GM12878 (cell line): ENCODE results near the gene DLEC1. TPM values are rescaled to one million over a fixed set of nuclear protein-coding genes. Genes with fewer than 3 reads are reported as not detected.
A peak's percentile ranks its signal among the peaks of the same experiment; 100 is the strongest.

ENCODE experiments used
- ATAC-seq: fragments of 200-7000 bp; cut with Tn5 transposase; 3 replicates; pipeline ENCODE4 v1.9.1; 2020; ENCODE audit warnings: mild to moderate bottlenecking, moderate library complexity
- BruUV-seq: library from RNA; stranded (reverse); fragments of 400-500 nt; replicated peaks from 2 replicates; lab custom pipeline; 2021; lab: Mats Ljungman, UMichigan
- CTCF ChIA-PET: fragments of 300-600 bp; sonication (Branson Sonifier 250); formaldehyde crosslinking; extraction: SDS; loops from one replicate; lab custom pipeline; 2021; ENCODE audit warnings: inconsistent platforms; lab: Yijun Ruan, JAX
- POLR2A ChIA-PET: fragments of 350-600 bp; formaldehyde crosslinking; extraction: SDS; loops from one replicate; lab custom pipeline; 2021; ENCODE audit warnings: inconsistent platforms; lab: Charles Lee
- RAD21 ChIA-PET: fragments of 300-600 bp; sonication (Branson Sonifier 250); formaldehyde crosslinking; loops from one replicate; lab custom pipeline; 2023; ENCODE audit warnings: antibody characterized with exemption; ENCODE audit not compliant: unreplicated experiment; lab: Charles Lee
- SMC1A ChIA-PET: fragments of 300-600 bp; sonication (Branson Sonifier 250); formaldehyde crosslinking; loops from one replicate; lab custom pipeline; 2023; ENCODE audit not compliant: unreplicated experiment, uncharacterized antibody; lab: Charles Lee
- DNase-seq: peaks from one replicate; pipeline ENCODE4 v3.0.0-alpha.2; 2011; ENCODE audit warnings: low read depth, low spot score
- FAIRE-seq: peaks from 3 replicates; lab custom pipeline; 2011; peaks lifted over from hg19 to GRCh38; lab: Jason Lieb, UNC
- H2AFZ ChIP-seq: 2 replicates; pipeline ENCODE4 v1.6.0; 2011; ENCODE audit warnings: low read depth, low read length, control low read depth; ENCODE audit not compliant: control insufficient read depth
- H3K27ac ChIP-seq: 2 replicates; pipeline ENCODE4 v1.5.1; 2011; ENCODE audit warnings: control low read depth; ENCODE audit not compliant: control insufficient read depth, insufficient read depth
- H3K27me3 ChIP-seq, 2 experiments: replicated peaks in 1 of 2; 2 replicates each; pipeline versions ENCODE4 v1.6.0 to v1.6.1; 2011; ENCODE audit warnings: low read length in 1 of 2; ENCODE audit not compliant: control insufficient read depth in 2 of 2, insufficient read depth in 2 of 2
- H3K36me3 ChIP-seq, 2 experiments: 2 replicates each; pipeline ENCODE4 v1.5.1; 2011; ENCODE audit warnings: low read length in 1 of 2; ENCODE audit not compliant: control insufficient read depth in 2 of 2, insufficient read depth in 2 of 2
- H3K4me1 ChIP-seq: 2 replicates; pipeline ENCODE4 v1.6.1; 2011; ENCODE audit warnings: mild to moderate bottlenecking, low read length, moderate library complexity, mixed read lengths; ENCODE audit not compliant: control insufficient read depth, insufficient read depth
- H3K4me2 ChIP-seq: 2 replicates; pipeline ENCODE4 v1.6.0; 2011; ENCODE audit warnings: control low read depth; ENCODE audit not compliant: control insufficient read depth, insufficient read depth
- H3K4me3 ChIP-seq: fragments of 200-600 bp; sonication (generic); 2 replicates; pipeline ENCODE4 v1.5.1; 2016
- H3K79me2 ChIP-seq: 2 replicates; pipeline ENCODE4 v1.6.0; 2011; ENCODE audit warnings: low read length; ENCODE audit not compliant: control insufficient read depth, insufficient read depth
- H3K9ac ChIP-seq: 2 replicates; pipeline ENCODE4 v1.8.0; 2011; ENCODE audit warnings: low read length, control low read depth, mixed read lengths; ENCODE audit not compliant: control insufficient read depth, insufficient read depth
- H3K9me3 ChIP-seq: replicated peaks from 3 replicates; pipeline ENCODE4 v1.5.1; 2011; ENCODE audit warnings: mild to moderate bottlenecking, low read length; ENCODE audit not compliant: control insufficient read depth, insufficient read depth
- H4K20me1 ChIP-seq: 2 replicates; pipeline ENCODE4 v1.6.0; 2011; ENCODE audit not compliant: control insufficient read depth, insufficient read depth
- ASH2L ChIP-seq: fragments of 300-600, 200-600 bp; sonication (generic); IDR thresholded peaks from 2 replicates; pipeline ENCODE4 v1.6.1; 2017; ENCODE audit warnings: low read depth, mild to moderate bottlenecking, borderline replicate concordance
- MYB ChIP-seq: fragments of 150-350 bp; IDR thresholded peaks from 2 replicates; pipeline ENCODE4 v1.6.1; 2014; ENCODE audit warnings: mild to moderate bottlenecking, low read depth, low read length, borderline replicate concordance
- RB1 ChIP-seq: fragments of 450-650 bp; formaldehyde crosslinking; IDR thresholded peaks from 2 replicates; pipeline ENCODE4 v1.6.1; 2017; ENCODE audit warnings: mild to moderate bottlenecking, borderline replicate concordance
- SUZ12 ChIP-seq: fragments of 200-600 bp; sonication (generic); IDR thresholded peaks from one replicate; pipeline ENCODE4 v1.6.1; 2018; ENCODE audit warnings: antibody characterized with exemption, mild to moderate bottlenecking; ENCODE audit not compliant: unreplicated experiment
- WGBS: methylation state at CpG from one replicate; pipeline ENCODE4 v1.1.6; 2016; ENCODE audit warnings: low lambda C conversion rate; ENCODE audit not compliant: insufficient replicate concordance, insufficient coverage; ENCODE audit errors: missing lambda C conversion rate; 5-methylcytosine and 5-hydroxymethylcytosine counted together
- in situ Hi-C: fragments of 300-500 bp; cut with MboI; formaldehyde crosslinking; loops from 9 replicates; pipeline ENCODE4 v1.14.3; 2018; ENCODE audit warnings: mixed read lengths
- intact Hi-C: fragments of 100-400 bp; cut with micrococcal nuclease; formaldehyde crosslinking; loops from one replicate; pipeline ENCODE4 v1.14.2; 2022; ENCODE audit not compliant: unreplicated experiment
- polyA plus RNA-seq, 11 experiments: library from polyadenylated mRNA; depleted of rRNA in 4 of 11; unstranded in 6 of 11; stranded (reverse) in 5 of 11; fragments of >200 nt; fragmentation: Nextera tagmentation in 4 of 11; fragmentation: Illumina TruSeq in 1 of 11; extraction: Ambion mirVana in 4 of 11; extraction: Trizol in 1 of 11; gene quantifications; 1 replicate in 1 of 11; 2 replicates in 10 of 11; pipeline versions ENCODE4 v1.2.1 to v1.2.3, GENCODE V29; 2011 to 2016; ENCODE audit warnings: inconsistent platforms in 2 of 11, missing spikeins in 2 of 11, low read depth in 1 of 11
- total RNA-seq, 4 experiments: library from RNA; depleted of rRNA in 3 of 4; stranded (reverse); fragments of >200 nt in 3 of 4; fragmentation: Illumina TruSeq in 1 of 4; extraction: Trizol in 1 of 4; gene quantifications; 2 replicates each; pipeline versions ENCODE4 v1.2.1 to v1.2.3, GENCODE V29; 2013 to 2021
- TF ChIP-seq, protein P1 (sequence below): fragments of 450-650 bp; formaldehyde crosslinking; IDR thresholded peaks from 2 replicates; pipeline ENCODE4 v1.4.0; 2020; ENCODE audit warnings: mild to moderate bottlenecking, moderate library complexity

DLEC1 gene
- total and polyA plus RNA-seq, 10 of the 15 experiments (the other 5 are each of a cell fraction or from before 2014, with no cell fraction given) = 0.03 to 0.29 (median 0.07) TPM; not detected in 3

GRCh38 chr3:38118421-38119247, 79.6 kb downstream of the DLEC1 start:
- ChIA-PET RAD21 (interaction anchor here (0.9 to 1.7 kb wide), 7 partner anchors 10 to 361 kb away, joined by 3 to 6 read pairs (median 3); no protein-coding TSS in a partner anchor), SMC1A (interaction anchor here (0.9 to 4.0 kb wide), 5 partner anchors 10 to 179 kb away, joined by 3 to 20 read pairs (median 3); partner anchors contain the start of gene SLC22A14), CTCF (interaction anchor here (0.7 to 5.7 kb wide), 13 partner anchors 10 to 867 kb away, joined by 3 to 42 read pairs (median 4); partner anchors contain the start of gene DLEC1), POLR2A (interaction anchor here (0.6 kb wide), 1 partner anchor 251 kb away, joined by 3 read pairs; no protein-coding TSS in a partner anchor)
- TF ChIP-seq RB1 (no peak), MYB (no peak), SUZ12 (no peak), ASH2L (no peak)
- TF ChIP-seq, protein P1, sequence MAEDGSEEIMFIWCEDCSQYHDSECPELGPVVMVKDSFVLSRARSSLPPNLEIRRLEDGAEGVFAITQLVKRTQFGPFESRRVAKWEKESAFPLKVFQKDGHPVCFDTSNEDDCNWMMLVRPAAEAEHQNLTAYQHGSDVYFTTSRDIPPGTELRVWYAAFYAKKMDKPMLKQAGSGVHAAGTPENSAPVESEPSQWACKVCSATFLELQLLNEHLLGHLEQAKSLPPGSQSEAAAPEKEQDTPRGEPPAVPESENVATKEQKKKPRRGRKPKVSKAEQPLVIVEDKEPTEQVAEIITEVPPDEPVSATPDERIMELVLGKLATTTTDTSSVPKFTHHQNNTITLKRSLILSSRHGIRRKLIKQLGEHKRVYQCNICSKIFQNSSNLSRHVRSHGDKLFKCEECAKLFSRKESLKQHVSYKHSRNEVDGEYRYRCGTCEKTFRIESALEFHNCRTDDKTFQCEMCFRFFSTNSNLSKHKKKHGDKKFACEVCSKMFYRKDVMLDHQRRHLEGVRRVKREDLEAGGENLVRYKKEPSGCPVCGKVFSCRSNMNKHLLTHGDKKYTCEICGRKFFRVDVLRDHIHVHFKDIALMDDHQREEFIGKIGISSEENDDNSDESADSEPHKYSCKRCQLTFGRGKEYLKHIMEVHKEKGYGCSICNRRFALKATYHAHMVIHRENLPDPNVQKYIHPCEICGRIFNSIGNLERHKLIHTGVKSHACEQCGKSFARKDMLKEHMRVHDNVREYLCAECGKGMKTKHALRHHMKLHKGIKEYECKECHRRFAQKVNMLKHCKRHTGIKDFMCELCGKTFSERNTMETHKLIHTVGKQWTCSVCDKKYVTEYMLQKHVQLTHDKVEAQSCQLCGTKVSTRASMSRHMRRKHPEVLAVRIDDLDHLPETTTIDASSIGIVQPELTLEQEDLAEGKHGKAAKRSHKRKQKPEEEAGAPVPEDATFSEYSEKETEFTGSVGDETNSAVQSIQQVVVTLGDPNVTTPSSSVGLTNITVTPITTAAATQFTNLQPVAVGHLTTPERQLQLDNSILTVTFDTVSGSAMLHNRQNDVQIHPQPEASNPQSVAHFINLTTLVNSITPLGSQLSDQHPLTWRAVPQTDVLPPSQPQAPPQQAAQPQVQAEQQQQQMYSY = no peak
- H2AFZ ChIP-seq = no peak overlapping the region
- DNase-seq (no peak), ATAC-seq (no peak), FAIRE-seq (no peak)
- H3K4me2 ChIP-seq = no peak overlapping the region
- no peak overlapping the region for H3K27ac ChIP-seq
- intact Hi-C loops = loop anchor here (1.0 to 5.0 kb wide), 5 partner anchors 119 to 362 kb away; partner anchors contain the start of genes SLC22A14 and XYLB
- no peaks in the 10 kb centered on the region for H3K9me3 ChIP-seq
- in situ Hi-C loops = loop anchor here (5.0 kb wide), 1 partner anchor 364 kb away; no protein-coding TSS in a partner anchor
- 90% methylated on average over 13 of the region's 13 CpGs for WGBS
- H3K4me3 ChIP-seq = no peak overlapping the region
- no peaks in the 10 kb centered on the region for H3K79me2 ChIP-seq
- H3K9ac ChIP-seq = no peak overlapping the region
- no peaks in the 10 kb centered on the region for H4K20me1 ChIP-seq
- H3K27me3 ChIP-seq = no peaks in the 10 kb centered on the region; a peak in 1 of 4 replicates
- peaks cover 6% of the 10 kb centered on the region; the same call in 1 of the 2 replicates for H3K4me1 ChIP-seq
- peaks cover 0 to 14% of the 10 kb centered on the region in 2 experiments; a peak in 3 of 4 replicates for H3K36me3 ChIP-seq
- TSS peak; percentile 46 for BruUV-seq
